SK-N-SH (cell line): Measurements from ENCODE around the gene ZP4. TPM values are rescaled to one million over a fixed set of nuclear protein-coding genes. Genes with fewer than 3 reads are reported as not detected.

Experiments
- CTCF ChIA-PET: fragments of 300-600, 350-600 bp; formaldehyde crosslinking; extraction: SDS; loops from one replicate; lab custom pipeline; 2021; lab: Yijun Ruan, JAX
- POLR2A ChIA-PET: fragments of 350-600 bp; sonication (Branson Sonifier 250); formaldehyde crosslinking; extraction: SDS; loops from one replicate; lab custom pipeline; 2020; ENCODE audit warnings: antibody characterized with exemption, inconsistent platforms; lab: Yijun Ruan, JAX
- DNase-seq: peaks from one replicate; pipeline ENCODE4 v3.0.0; 2012
- H2AFZ ChIP-seq: fragments of 200-600 bp; sonication (generic); 2 replicates; pipeline ENCODE4 v1.8.1; 2016; ENCODE audit warnings: antibody characterized with exemption, mild to moderate bottlenecking, low read depth
- H3F3A ChIP-seq: fragments of 200-600 bp; sonication (generic); replicated peaks from 2 replicates; pipeline ENCODE3; 2016; ENCODE audit warnings: antibody characterized with exemption, mild to moderate bottlenecking; ENCODE audit not compliant: insufficient read depth
- H3K27ac ChIP-seq, 2 experiments: fragments of 200-500 bp in 1 of 2; fragments of 200-600 bp in 1 of 2; sonication (Bioruptor generic) in 1 of 2; sonication (generic), shearing (Covaris generic) in 1 of 2; 2 replicates each; pipeline versions ENCODE4 v1.5.1 to v1.6.1; 2014 to 2016; ENCODE audit warnings: low read depth in 2 of 2, inconsistent platforms in 1 of 2, low read length in 1 of 2, mild to moderate bottlenecking in 1 of 2, mixed read lengths in 1 of 2
- H3K27me3 ChIP-seq: fragments of 200-600 bp; sonication (generic), shearing (Covaris generic); 2 replicates; pipeline ENCODE4 v1.6.1; 2016; ENCODE audit warnings: mixed run types; ENCODE audit not compliant: insufficient read depth
- H3K36me3 ChIP-seq, 2 experiments: fragments of 200-500 bp in 1 of 2; fragments of 200-600 bp in 1 of 2; sonication (Bioruptor generic) in 1 of 2; sonication (generic) in 1 of 2; replicated peaks in 1 of 2; 2 replicates each; pipeline versions ENCODE3 to v1.5.1; 2014 to 2016; ENCODE audit warnings: low read length in 1 of 2, mild to moderate bottlenecking in 1 of 2; ENCODE audit not compliant: insufficient read depth in 2 of 2, control insufficient read depth in 1 of 2
- H3K4me1 ChIP-seq, 2 experiments: fragments of 200-500 bp in 1 of 2; fragments of 200-600 bp in 1 of 2; sonication (Bioruptor generic) in 1 of 2; sonication (generic), shearing (Covaris generic) in 1 of 2; 2 replicates each; pipeline versions ENCODE4 v1.5.1 to v1.6.1; 2014 to 2016; ENCODE audit warnings: low read depth in 1 of 2, low read length in 1 of 2, mixed run types in 1 of 2; ENCODE audit not compliant: insufficient read depth in 2 of 2, control insufficient read depth in 1 of 2
- H3K4me2 ChIP-seq: fragments of 200-600 bp; sonication (generic), shearing (Covaris generic); 2 replicates; pipeline ENCODE4 v1.6.1; 2017; ENCODE audit warnings: mixed run types
- H3K4me3 ChIP-seq, 2 experiments: fragments of 200-500 bp in 1 of 2; fragments of 200-600 bp in 1 of 2; sonication (Bioruptor generic) in 1 of 2; sonication (generic), shearing (Covaris generic) in 1 of 2; 2 replicates each; pipeline versions ENCODE4 v1.5.1 to v1.8.1; 2014 to 2016; ENCODE audit warnings: low read depth in 2 of 2, inconsistent platforms in 1 of 2, low read length in 1 of 2, mild to moderate bottlenecking in 1 of 2, mixed read lengths in 1 of 2, moderate library complexity in 1 of 2
- H3K79me2 ChIP-seq: fragments of 200-600 bp; sonication (generic); 2 replicates; pipeline ENCODE4 v1.8.1; 2017; ENCODE audit warnings: mild to moderate bottlenecking; ENCODE audit not compliant: insufficient read depth
- H3K9ac ChIP-seq: fragments of 200-600 bp; sonication (generic); 2 replicates; pipeline ENCODE4 v1.6.1; 2017; ENCODE audit warnings: mixed run types
- H3K9me2 ChIP-seq: fragments of 200-600 bp; sonication (generic); 2 replicates; pipeline ENCODE4 v1.6.1; 2017; ENCODE audit warnings: mixed run types
- H3K9me3 ChIP-seq: fragments of 200-600 bp; sonication (generic); 2 replicates; pipeline ENCODE4 v1.6.1; 2017; ENCODE audit warnings: mixed run types, mild to moderate bottlenecking, moderate library complexity
- H4K20me1 ChIP-seq: fragments of 200-600 bp; sonication (generic); 2 replicates; pipeline ENCODE4 v1.6.1; 2017; ENCODE audit warnings: mild to moderate bottlenecking, mixed run types; ENCODE audit not compliant: insufficient read depth
- ELF1 ChIP-seq: IDR thresholded peaks from 2 replicates; pipeline ENCODE4 v1.4.0; 2012
- EP300 ChIP-seq, 2 experiments: IDR thresholded peaks; 2 replicates each; pipeline versions ENCODE4 v1.4.0 to v1.6.1; 2012; ENCODE audit warnings: borderline replicate concordance in 1 of 2, low read depth in 1 of 2, low read length in 1 of 2
- EZH2phosphoT487 ChIP-seq: fragments of 200-600 bp; sonication (generic); IDR thresholded peaks from 2 replicates; pipeline ENCODE4 v1.6.1; 2017; ENCODE audit warnings: low read depth, mixed run types, mild to moderate bottlenecking, antibody characterized with exemption, moderate library complexity, borderline replicate concordance
- FOSL2 ChIP-seq: IDR thresholded peaks from 2 replicates; pipeline ENCODE4 v1.4.0; 2012; ENCODE audit warnings: low read depth, mild to moderate bottlenecking, moderate library complexity, borderline replicate concordance
- FOXJ3 ChIP-seq: sonication (generic); formaldehyde crosslinking; IDR thresholded peaks from 2 replicates; pipeline ENCODE4 v1.5.1; 2020; ENCODE audit warnings: mild to moderate bottlenecking, missing genetic modification reagents
- JUND ChIP-seq: IDR thresholded peaks from 2 replicates; pipeline ENCODE4 v1.4.0; 2012
- MXI1 ChIP-seq: IDR thresholded peaks from 2 replicates; pipeline ENCODE4 v1.6.1; 2012; ENCODE audit warnings: mild to moderate bottlenecking, low read depth, low read length, improper control_type of control experiment
- NFIC ChIP-seq: IDR thresholded peaks from 2 replicates; pipeline ENCODE4 v1.4.0; 2012; ENCODE audit warnings: borderline replicate concordance
- NRF1 ChIP-seq: IDR thresholded peaks from 2 replicates; pipeline ENCODE4 v1.6.1; 2012; ENCODE audit warnings: low read depth, mild to moderate bottlenecking, low read length
- PBX3 ChIP-seq: IDR thresholded peaks from 2 replicates; pipeline ENCODE4; 2012
- RFX5 ChIP-seq: IDR thresholded peaks from 2 replicates; pipeline ENCODE4 v1.6.1; 2012; ENCODE audit warnings: mild to moderate bottlenecking, improper control_type of control experiment, low read length
- RXRA ChIP-seq: IDR thresholded peaks from 2 replicates; pipeline ENCODE4 v1.4.0; 2012; ENCODE audit warnings: low read depth, mild to moderate bottlenecking, borderline replicate concordance
- SIN3A ChIP-seq: IDR thresholded peaks from 2 replicates; pipeline ENCODE4 v1.6.1; 2012; ENCODE audit warnings: low read depth, mild to moderate bottlenecking, low read length, moderate library complexity, borderline replicate concordance
- SMC3 ChIP-seq: IDR thresholded peaks from 2 replicates; pipeline ENCODE4 v1.6.1; 2012; ENCODE audit warnings: low read depth, low read length, improper control_type of control experiment
- TAF1 ChIP-seq: IDR thresholded peaks from 2 replicates; pipeline ENCODE4 v1.6.1; 2012; ENCODE audit warnings: low read depth, mild to moderate bottlenecking, low read length, moderate library complexity, borderline replicate concordance
- TCF12 ChIP-seq: IDR thresholded peaks from 2 replicates; pipeline ENCODE4 v1.4.0; 2012
- WGBS: methylation state at CpG from one replicate; pipeline ENCODE4 v1.1.6; 2017; ENCODE audit warnings: low lambda C conversion rate; 5-methylcytosine and 5-hydroxymethylcytosine counted together
- polyA plus RNA-seq, 3 experiments: library from polyadenylated mRNA; depleted of rRNA; stranded (reverse); fragments of >200 nt; gene quantifications; 2 replicates each; pipeline ENCODE4 v1.2.3, GENCODE V29; 2012

ZP4 gene
- polyA plus RNA-seq, 1 of the 3 experiments (the other 2 are of a cell fraction) = not detected

GRCh38 chr1:237938068-237938467 lies 47.3 kb upstream of the ZP4 start:
- Histone ChIP-seq H3K4me1 (no peaks in the 10 kb centered on the region), H3K36me3 (no peaks in the 10 kb centered on the region), H2AFZ (no peak overlapping the region), H4K20me1 (no peaks in the 10 kb centered on the region), H3K9me2 (no peaks in the 10 kb centered on the region), H3F3A (no peaks in the 10 kb centered on the region), H3K9ac (no peak overlapping the region), H3K27ac (no peak overlapping the region), H3K4me2 (no peak overlapping the region), H3K9me3 (no peaks in the 10 kb centered on the region), H3K79me2 (no peaks in the 10 kb centered on the region), H3K4me3 (no peak overlapping the region), H3K27me3 (no peaks in the 10 kb centered on the region)
- ChIA-PET CTCF (no interaction called here), POLR2A (no interaction called here)
- DNase-seq = no peak
- TF ChIP-seq PBX3 = no peak
- TF ChIP-seq FOSL2 = no peak
- TF ChIP-seq TAF1 = no peak
- no peak for TF ChIP-seq FOXJ3 (CRISPR knock-in tag)
- TF ChIP-seq MXI1 = no peak
- TF ChIP-seq EZH2phosphoT487 = no peak
- no peak for TF ChIP-seq NFIC
- 59% methylated on average over 5 of the region's 5 CpGs for WGBS

GRCh38 chr1:237932816-237933215 lies 42.1 kb upstream of the ZP4 start:
- no peaks in the 10 kb centered on the region for H3K79me2 ChIP-seq
- H2AFZ ChIP-seq = no peak overlapping the region
- TF ChIP-seq JUND = no peak
- TF ChIP-seq EP300 (IDR thresholded peaks at IDR 0.05; ENCODE audit: borderline replicate concordance in 1 of 2, low read depth in 1 of 2, low read length in 1 of 2) = no peak
- TF ChIP-seq SIN3A = no peak
- no peak for TF ChIP-seq RFX5
- TF ChIP-seq FOSL2 = no peak
- TF ChIP-seq TCF12 = no peak
- no peak for TF ChIP-seq RXRA
- no peak for TF ChIP-seq SMC3
- TF ChIP-seq ELF1 = no peak
- TF ChIP-seq NRF1 = no peak
- no peak for TF ChIP-seq TAF1
- H3K4me3 ChIP-seq = no peak overlapping the region
- no peaks in the 10 kb centered on the region for H3K27me3 ChIP-seq
- H3F3A ChIP-seq = no peaks in the 10 kb centered on the region
- no peaks in the 10 kb centered on the region for H3K36me3 ChIP-seq
- CTCF ChIA-PET = interaction anchor here (1.4 kb wide), 2 partner anchors 11 to 32 kb away, joined by 3 read pairs; no protein-coding TSS in a partner anchor
- WGBS = 80% methylated on average over 3 of the region's 3 CpGs
- peaks cover 0 to 5% of the 10 kb centered on the region in 2 experiments; a peak in 1 of 4 replicates for H3K4me1 ChIP-seq
- no peak overlapping the region for H3K9ac ChIP-seq
- DNase-seq = no peak
- no peaks in the 10 kb centered on the region for H3K9me2 ChIP-seq
- POLR2A ChIA-PET = no interaction called here
- H3K4me2 ChIP-seq = no peak overlapping the region
- H4K20me1 ChIP-seq = no peaks in the 10 kb centered on the region
- H3K9me3 ChIP-seq = no peaks in the 10 kb centered on the region
- H3K27ac ChIP-seq = no peak overlapping the region
